Vagina (tissue), 2 donors: Measurements from ENCODE around the gene STK11. TPM values are rescaled to one million over a fixed set of nuclear protein-coding genes. Genes with fewer than 3 reads are reported as not detected.

Experiments used
- DNase-seq, 2 donors: peaks; one replicate each; pipeline ENCODE4 v3.0.0-alpha.2; 2017; ENCODE audit errors: extremely low spot score in 2 of 2
- H3K27ac ChIP-seq: fragments of 200-600 bp; sonication (generic); one replicate; pipeline ENCODE4 v1.5.1; 2019
- H3K27me3 ChIP-seq: fragments of 200-600 bp; sonication (generic); one replicate; pipeline ENCODE4 v1.5.1; 2019
- H3K36me3 ChIP-seq, 2 donors: fragments of 200-600 bp; sonication (generic); one replicate each; pipeline ENCODE4 v1.5.1; 2017 to 2019
- H3K4me1 ChIP-seq: fragments of 200-600 bp; sonication (generic); one replicate; pipeline ENCODE4 v1.5.1; 2019
- H3K4me3 ChIP-seq, 2 donors: fragments of 200-600 bp; sonication (generic); 1 replicate in 1 of 2; 2 replicates in 1 of 2; pipeline ENCODE4 v1.5.1; 2016 to 2019
- H3K9me3 ChIP-seq: fragments of 200-600 bp; sonication (generic); one replicate; pipeline ENCODE4 v1.5.1; 2019
- CTCF ChIP-seq, 3 experiments: fragments of 450-650 bp in 2 of 3; fragments of 200-600 bp in 1 of 3; sonication (generic) in 1 of 3; IDR thresholded peaks; one replicate each; pipeline ENCODE4 v1.5.1; 2017 to 2019; ENCODE audit warnings: antibody characterized with exemption in 3 of 3, mild to moderate bottlenecking in 2 of 3, moderate library complexity in 2 of 3
- POLR2A ChIP-seq, 2 donors: fragments of 450-650 bp; IDR thresholded peaks; one replicate each; pipeline ENCODE4 v1.6.1; 2017; ENCODE audit warnings: antibody characterized with exemption in 2 of 2, mild to moderate bottlenecking in 2 of 2, moderate library complexity in 2 of 2
- POLR2AphosphoS5 ChIP-seq, 2 donors: sonication (generic); formaldehyde crosslinking; IDR thresholded peaks; one replicate each; pipeline ENCODE4 v1.9.0; 2017; ENCODE audit warnings: antibody characterized with exemption in 2 of 2, mild to moderate bottlenecking in 2 of 2, low read depth in 1 of 2; ENCODE audit not compliant: insufficient read depth in 1 of 2
- intact Hi-C: fragments of 100-400 bp; cut with DNase I; formaldehyde crosslinking; loops from one replicate; pipeline ENCODE4 v1.15.1; 2023
- total RNA-seq: library from RNA; depleted of rRNA; stranded (reverse); fragments of >200 nt; gene quantifications from one replicate; pipeline ENCODE4 v1.2.3, GENCODE V29; 2016

The STK11 gene
- total RNA-seq, 1 donor from 2014 or later, result 54.5 TPM

- no peak for DNase-seq
- Histone ChIP-seq H3K36me3 (peaks cover 0 to 54% of the 10 kb centered on the region in 2 donors), H3K27me3 (no peaks in the 10 kb centered on the region), H3K27ac (peak overlapping the region; percentile 98), H3K4me1 (peaks cover 46% of the 10 kb centered on the region), H3K9me3 (no peaks in the 10 kb centered on the region), H3K4me3 (peak overlapping the region; percentile 76 to 87)
- intact Hi-C loops, result loop anchor here (10.0 kb wide), 2 partner anchors 108 to 168 kb away; partner anchors contain the start of gene NDUFS7
- no peak for TF ChIP-seq POLR2A (IDR thresholded peaks at IDR 0.05)
- TF ChIP-seq POLR2AphosphoS5 (IDR thresholded peaks at IDR 0.05; ENCODE audit: insufficient read depth in 1 of 2, low read depth in 1 of 2), result no peak
- no peak for TF ChIP-seq CTCF (IDR thresholded peaks at IDR 0.05)
Observed at GRCh38 chr19:1276628-1277022, 71.0 kb downstream of the STK11 start.

- H3K4me3 ChIP-seq, result no peak overlapping the region
- H3K9me3 ChIP-seq, result no peaks in the 10 kb centered on the region
- intact Hi-C loops, result loop anchor here (10.0 kb wide), 2 partner anchors 108 to 168 kb away; partner anchors contain the start of gene NDUFS7
- peaks cover 42% of the 10 kb centered on the region for H3K4me1 ChIP-seq
- no peaks in the 10 kb centered on the region for H3K27me3 ChIP-seq
- TF ChIP-seq POLR2AphosphoS5 (IDR thresholded peaks at IDR 0.05; ENCODE audit: insufficient read depth in 1 of 2, low read depth in 1 of 2) (no peak), CTCF (IDR thresholded peaks at IDR 0.05) (no peak), POLR2A (IDR thresholded peaks at IDR 0.05) (no peak)
- peaks cover 0 to 50% of the 10 kb centered on the region in 2 donors for H3K36me3 ChIP-seq
- DNase-seq, result no peak
- no peak overlapping the region for H3K27ac ChIP-seq
Observed at GRCh38 chr19:1277061-1277460, 71.5 kb downstream of the STK11 start.

Other genes starting within 250 kb of the STK11 start
- 66.8 TPM for gene WDR18, start 221.4 kb upstream of the STK11 start, total RNA-seq
- gene GRIN3B, start 205.4 kb upstream of the STK11 start, total RNA-seq, result not detected
- 130 TPM for gene TMEM259, start 184.7 kb upstream of the STK11 start, total RNA-seq
- gene RNU6-2, start 184.3 kb upstream of the STK11 start, total RNA-seq, result not detected
- gene CNN2, start 179.2 kb upstream of the STK11 start, total RNA-seq, result 76.1 TPM
- gene ABCA7, start 165.7 kb upstream of the STK11 start, total RNA-seq, result 29.5 TPM
- gene ARHGAP45, start 138.6 kb upstream of the STK11 start, total RNA-seq, result 36.8 TPM
- gene POLR2E, start 110.4 kb upstream of the STK11 start, total RNA-seq, result 83.7 TPM
- gene GPX4, start 101.8 kb upstream of the STK11 start, total RNA-seq, result 524 TPM
- gene SBNO2, start 31.5 kb upstream of the STK11 start, total RNA-seq, result 54.0 TPM
- gene CBARP, start 32.2 kb downstream of the STK11 start, total RNA-seq, result 3.9 TPM
- 154 TPM for gene ATP5F1D, start 36.0 kb downstream of the STK11 start, total RNA-seq
- gene MIDN, start 42.8 kb downstream of the STK11 start, total RNA-seq, result 170 TPM
- 192 TPM for gene CIRBP, start 63.6 kb downstream of the STK11 start, total RNA-seq
- gene FAM174C, start 69.8 kb downstream of the STK11 start, total RNA-seq, result 64.8 TPM
- not detected for gene EFNA2, start 80.1 kb downstream of the STK11 start, total RNA-seq
- gene NDUFS7, start 178.1 kb downstream of the STK11 start, total RNA-seq, result 141 TPM
- 29.0 TPM for gene GAMT, start 195.8 kb downstream of the STK11 start, total RNA-seq
- 29.7 TPM for gene DAZAP1, start 201.8 kb downstream of the STK11 start, total RNA-seq
- gene RPS15, start 232.6 kb downstream of the STK11 start, total RNA-seq, result 3,906 TPM
- gene APC2, start 244.3 kb downstream of the STK11 start, total RNA-seq, result 1.2 TPM